ENCODE data around the gene C1GALT1C1L. TPM values are rescaled to one million over a fixed set of nuclear protein-coding genes. Genes with fewer than 3 reads are reported as not detected.
A peak's percentile ranks its signal among the peaks of the same experiment; 100 is the strongest.
"Not testable (repeated sequence)": the region's sequence is repeated elsewhere in the genome, so short reads cannot be mapped to it uniquely, and the experiment has no call there.

The C1GALT1C1L gene
- total RNA-seq, 1 donor from 2014 or later: not detected

DNA sequence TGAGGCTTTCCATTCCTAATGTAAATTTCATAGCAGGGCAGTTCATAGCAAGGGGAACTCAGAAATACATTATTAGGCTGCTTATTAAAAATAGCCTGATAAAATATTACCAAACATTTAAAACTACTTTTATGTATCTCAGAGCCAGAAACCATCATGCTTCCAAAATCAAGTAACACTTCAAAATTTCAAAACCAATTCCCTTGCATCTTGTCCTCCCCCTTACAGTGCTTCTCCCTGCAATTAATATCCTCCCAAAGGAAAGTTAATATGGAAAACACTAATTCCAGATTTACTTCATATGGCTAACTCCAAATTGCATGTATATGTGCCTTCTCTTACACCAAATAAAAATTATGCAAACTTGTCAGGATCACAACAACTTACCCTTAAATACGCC, 32.5 kb downstream of the C1GALT1C1L start:
- DNase-seq (ENCODE audit: low read depth) (no peak), FAIRE-seq (no peak)
- no peaks in the 10 kb centered on the region for H3K36me3 ChIP-seq (ENCODE audit: control insufficient read depth, insufficient read depth, low read length)
- H3K4me3 ChIP-seq (ENCODE audit: low read depth, low read length): no peak overlapping the region
- TF ChIP-seq, protein P1, sequence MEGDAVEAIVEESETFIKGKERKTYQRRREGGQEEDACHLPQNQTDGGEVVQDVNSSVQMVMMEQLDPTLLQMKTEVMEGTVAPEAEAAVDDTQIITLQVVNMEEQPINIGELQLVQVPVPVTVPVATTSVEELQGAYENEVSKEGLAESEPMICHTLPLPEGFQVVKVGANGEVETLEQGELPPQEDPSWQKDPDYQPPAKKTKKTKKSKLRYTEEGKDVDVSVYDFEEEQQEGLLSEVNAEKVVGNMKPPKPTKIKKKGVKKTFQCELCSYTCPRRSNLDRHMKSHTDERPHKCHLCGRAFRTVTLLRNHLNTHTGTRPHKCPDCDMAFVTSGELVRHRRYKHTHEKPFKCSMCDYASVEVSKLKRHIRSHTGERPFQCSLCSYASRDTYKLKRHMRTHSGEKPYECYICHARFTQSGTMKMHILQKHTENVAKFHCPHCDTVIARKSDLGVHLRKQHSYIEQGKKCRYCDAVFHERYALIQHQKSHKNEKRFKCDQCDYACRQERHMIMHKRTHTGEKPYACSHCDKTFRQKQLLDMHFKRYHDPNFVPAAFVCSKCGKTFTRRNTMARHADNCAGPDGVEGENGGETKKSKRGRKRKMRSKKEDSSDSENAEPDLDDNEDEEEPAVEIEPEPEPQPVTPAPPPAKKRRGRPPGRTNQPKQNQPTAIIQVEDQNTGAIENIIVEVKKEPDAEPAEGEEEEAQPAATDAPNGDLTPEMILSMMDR (IDR thresholded peaks at IDR 0.05; ENCODE audit: insufficient read depth, low read length, severe bottlenecking): no peak
- H3K27me3 ChIP-seq (ENCODE audit: control insufficient read depth, insufficient read depth, low read length): no peaks in the 10 kb centered on the region

DNA sequence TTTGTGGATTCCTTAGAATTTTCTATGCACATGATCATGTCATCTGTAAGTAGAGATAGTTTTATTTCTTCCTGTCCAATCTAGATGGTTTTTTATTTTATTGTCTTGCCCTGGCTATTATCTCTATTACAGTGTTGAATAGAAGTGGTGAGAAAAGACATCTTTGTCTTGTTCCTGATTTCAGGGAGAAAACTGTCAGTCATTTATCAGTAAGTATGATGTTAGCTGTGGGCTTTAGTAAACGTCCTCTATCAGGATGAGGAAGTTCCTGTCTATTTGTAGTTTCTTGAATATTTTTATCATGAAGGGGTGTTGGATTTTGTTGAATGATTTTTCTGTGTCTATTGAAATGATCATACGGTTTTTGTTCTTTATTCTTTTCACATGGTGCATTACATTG, 33.9 kb downstream of the C1GALT1C1L start:
- FAIRE-seq (no peak), DNase-seq (ENCODE audit: low read depth) (no peak)
- TF ChIP-seq, protein P1 (IDR thresholded peaks at IDR 0.05; ENCODE audit: insufficient read depth, low read length, severe bottlenecking): no peak
- H3K27me3 ChIP-seq (ENCODE audit: control insufficient read depth, insufficient read depth, low read length): no peaks in the 10 kb centered on the region
- H3K4me3 ChIP-seq (ENCODE audit: low read depth, low read length): no peak overlapping the region
- no peaks in the 10 kb centered on the region for H3K36me3 ChIP-seq (ENCODE audit: control insufficient read depth, insufficient read depth, low read length)

DNA sequence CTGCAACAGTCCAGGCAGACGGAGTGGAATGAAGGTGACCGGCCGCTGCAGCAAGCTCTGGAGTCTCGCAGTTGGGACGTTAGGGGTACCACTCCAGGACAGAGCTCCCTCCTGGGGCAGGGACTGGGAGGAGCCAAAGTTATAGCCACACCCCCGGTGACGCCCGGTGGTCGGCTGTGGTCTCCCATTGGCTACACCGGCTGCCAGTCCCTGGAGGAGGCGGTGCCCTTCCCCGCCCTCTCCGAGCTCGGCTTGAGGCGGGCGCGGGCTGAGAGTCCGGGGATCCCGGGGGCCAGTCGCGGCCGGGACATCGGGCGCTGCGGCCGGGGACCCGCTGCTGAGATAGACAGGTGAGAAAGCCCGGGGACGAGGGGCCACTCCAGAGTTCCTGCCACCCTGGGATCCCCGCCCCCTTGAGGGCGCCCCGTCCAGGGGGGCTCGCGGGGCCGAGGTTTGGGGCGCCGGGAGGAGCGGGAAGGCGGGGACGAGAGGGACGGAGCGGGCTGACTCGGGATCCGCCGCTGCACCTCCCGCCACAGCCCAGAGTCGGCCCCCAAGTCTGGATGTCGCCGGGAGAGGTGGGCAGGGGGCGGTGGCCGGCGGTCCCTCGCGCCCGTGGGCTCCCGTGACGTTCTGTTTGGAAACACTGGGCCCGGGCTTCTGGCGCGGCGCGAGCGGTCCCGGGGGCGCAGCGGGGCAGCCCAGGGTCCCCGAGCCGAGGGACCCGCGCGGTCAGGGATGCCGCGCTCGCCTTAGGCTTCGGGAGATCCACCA, 39.0 kb downstream of the C1GALT1C1L start, which contains the start of gene PLEKHH2:
PLEKHH2 (plus strand) TSS at position 231 of the 774 bp plus-strand sequence. CDS start 7,414 bp downstream, outside the sequence.
- H3K27me3 ChIP-seq (ENCODE audit: control insufficient read depth, insufficient read depth, low read length): no peaks in the 10 kb centered on the region
- no peaks in the 10 kb centered on the region for H3K36me3 ChIP-seq (ENCODE audit: control insufficient read depth, insufficient read depth, low read length)
- DNase-seq (ENCODE audit: low read depth): peak; percentile 66
- H3K4me3 ChIP-seq (ENCODE audit: low read depth, low read length): peak within 1 kb of the TSS; percentile 59
- FAIRE-seq: no peak
- TF ChIP-seq, protein P1 (IDR thresholded peaks at IDR 0.05; ENCODE audit: insufficient read depth, low read length, severe bottlenecking): no peak

DNA sequence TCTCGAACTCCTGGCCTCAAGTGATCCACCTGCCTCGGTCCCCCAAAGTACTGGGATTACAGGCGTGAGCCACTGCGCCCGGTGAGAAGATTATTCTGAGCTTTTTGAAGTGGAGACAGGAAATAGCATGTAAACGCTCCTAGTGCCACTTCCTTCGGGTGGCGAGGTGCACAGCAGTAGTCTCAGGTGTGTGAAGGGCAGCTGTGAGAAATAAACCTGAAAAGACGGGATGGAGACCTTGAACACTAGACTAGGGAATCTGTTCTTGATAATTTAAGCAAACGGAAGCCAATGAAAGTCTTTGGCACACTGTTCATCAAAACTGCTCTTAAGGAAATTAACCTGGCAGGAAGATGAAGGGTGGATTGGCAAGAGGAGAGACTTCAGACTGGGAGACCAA, 39.6 kb downstream of the C1GALT1C1L start:
- TF ChIP-seq, protein P1 (IDR thresholded peaks at IDR 0.05; ENCODE audit: insufficient read depth, low read length, severe bottlenecking): no peak
- peak overlapping the region; percentile 59 for H3K4me3 ChIP-seq (ENCODE audit: low read depth, low read length)
- H3K36me3 ChIP-seq (ENCODE audit: control insufficient read depth, insufficient read depth, low read length): no peaks in the 10 kb centered on the region
- no peaks in the 10 kb centered on the region for H3K27me3 ChIP-seq (ENCODE audit: control insufficient read depth, insufficient read depth, low read length)
- FAIRE-seq: no peak
- no peak for DNase-seq (ENCODE audit: low read depth)

DNA sequence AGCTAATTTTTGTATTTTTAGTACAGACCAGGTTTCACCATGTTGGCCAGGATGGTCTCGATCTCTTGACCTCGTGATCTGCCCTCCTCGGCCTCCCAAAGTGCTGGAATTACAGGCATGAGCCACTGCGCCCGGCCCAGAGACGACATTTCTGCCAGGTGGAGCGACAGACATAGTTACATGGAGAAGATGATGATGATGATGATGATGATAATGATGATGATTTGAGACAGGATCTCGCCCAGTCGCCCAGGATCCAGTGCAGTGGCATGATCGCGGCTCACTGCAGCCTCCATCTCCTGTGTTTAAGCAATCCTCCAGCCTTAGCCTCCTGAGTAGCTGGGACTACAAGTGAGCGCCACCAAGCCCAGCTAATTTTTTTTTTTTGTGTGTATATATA, 40.1 kb downstream of the C1GALT1C1L start:
- H3K36me3 ChIP-seq (ENCODE audit: control insufficient read depth, insufficient read depth, low read length); H3K4me3 ChIP-seq (ENCODE audit: low read depth, low read length); H3K27me3 ChIP-seq (ENCODE audit: control insufficient read depth, insufficient read depth, low read length); FAIRE-seq; DNase-seq (ENCODE audit: low read depth): not testable (repeated sequence)

DNA sequence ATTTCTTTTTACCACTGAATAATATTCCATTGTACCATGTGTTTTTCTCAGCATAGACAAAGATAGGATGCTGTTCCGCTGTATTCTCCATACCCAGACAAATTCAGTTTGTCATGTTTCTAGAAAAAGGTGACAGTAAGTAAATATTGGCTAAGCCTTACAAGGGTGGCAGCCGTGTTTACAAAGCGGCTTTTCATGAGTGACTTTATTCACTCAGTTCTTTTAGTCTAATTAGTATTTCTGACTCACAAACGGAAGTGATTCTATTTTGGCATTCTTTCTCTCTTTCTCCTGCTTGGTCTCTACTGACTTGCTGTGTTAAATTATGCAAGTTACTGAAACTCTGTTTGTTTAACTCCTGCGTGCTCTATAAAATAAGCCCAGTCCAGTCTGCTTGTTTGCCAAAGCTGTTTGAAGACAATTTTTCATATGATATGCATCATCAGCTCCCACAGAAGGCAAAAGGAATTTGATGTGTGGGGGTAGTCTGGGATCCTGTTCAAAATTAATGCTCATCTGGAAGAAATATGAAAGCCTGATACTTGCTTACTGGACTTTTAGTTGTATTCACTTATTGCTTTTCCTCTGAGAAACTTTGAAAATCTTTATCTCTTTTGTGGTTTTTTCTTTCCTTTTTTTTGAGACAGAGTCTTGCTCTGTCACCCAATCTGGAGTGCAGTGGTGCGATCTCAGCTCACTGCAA, 41.5 kb downstream of the C1GALT1C1L start:
- DNase-seq (ENCODE audit: low read depth) (peak; percentile 76), FAIRE-seq (no peak)
- Histone ChIP-seq H3K4me3 (ENCODE audit: low read depth, low read length) (no peak overlapping the region), H3K36me3 (ENCODE audit: control insufficient read depth, insufficient read depth, low read length) (no peaks in the 10 kb centered on the region), H3K27me3 (ENCODE audit: control insufficient read depth, insufficient read depth, low read length) (no peaks in the 10 kb centered on the region)
- TF ChIP-seq, protein P1 (IDR thresholded peaks at IDR 0.05; ENCODE audit: insufficient read depth, low read length, severe bottlenecking): no peak

All from bronchial epithelial cell (primary cell).